ENCODE results near the gene LRRN2. TPM values are rescaled to one million over a fixed set of nuclear protein-coding genes. Genes with fewer than 3 reads are reported as not detected.

Gene LRRN2
- total RNA-seq, 4 donors from 2014 or later = 1.8 to 6.4 (median 4.1) TPM

DNA sequence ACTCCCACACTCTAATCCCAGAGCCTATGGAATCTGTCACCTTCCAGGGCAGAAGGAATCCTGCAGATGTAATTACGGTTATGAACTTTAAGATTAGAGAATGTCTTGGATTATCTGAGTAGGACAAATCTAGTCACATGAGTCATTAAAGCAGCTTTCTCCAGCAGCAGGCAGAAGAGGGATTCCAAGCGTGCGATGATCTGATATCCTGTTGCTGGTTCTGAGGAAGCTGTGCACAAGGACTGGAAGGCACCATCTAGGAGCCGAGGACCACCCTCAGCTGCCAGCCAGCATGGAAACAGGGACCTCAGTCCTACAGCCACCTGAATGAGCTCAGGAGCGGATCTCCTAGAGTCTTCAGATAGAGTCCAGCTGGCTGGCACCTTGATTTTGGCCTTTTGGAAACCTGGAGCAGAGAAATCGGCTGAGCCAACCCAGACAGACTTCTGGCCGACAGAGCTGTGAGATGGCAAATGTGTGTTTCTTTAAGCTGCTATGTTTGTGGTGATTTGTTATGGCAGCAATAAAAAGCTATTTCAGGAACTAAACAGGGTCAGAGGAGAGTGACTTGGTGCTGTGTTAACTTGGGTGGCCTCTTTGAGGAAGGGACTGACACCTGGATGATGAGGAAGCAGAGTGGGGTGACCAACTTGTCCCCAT, 34.5 kb downstream of the LRRN2 start:
- no peak for DNase-seq (ENCODE audit: low spot score)
- no peak for ATAC-seq (ENCODE audit: low FRiP score)
- TF ChIP-seq, protein P1, sequence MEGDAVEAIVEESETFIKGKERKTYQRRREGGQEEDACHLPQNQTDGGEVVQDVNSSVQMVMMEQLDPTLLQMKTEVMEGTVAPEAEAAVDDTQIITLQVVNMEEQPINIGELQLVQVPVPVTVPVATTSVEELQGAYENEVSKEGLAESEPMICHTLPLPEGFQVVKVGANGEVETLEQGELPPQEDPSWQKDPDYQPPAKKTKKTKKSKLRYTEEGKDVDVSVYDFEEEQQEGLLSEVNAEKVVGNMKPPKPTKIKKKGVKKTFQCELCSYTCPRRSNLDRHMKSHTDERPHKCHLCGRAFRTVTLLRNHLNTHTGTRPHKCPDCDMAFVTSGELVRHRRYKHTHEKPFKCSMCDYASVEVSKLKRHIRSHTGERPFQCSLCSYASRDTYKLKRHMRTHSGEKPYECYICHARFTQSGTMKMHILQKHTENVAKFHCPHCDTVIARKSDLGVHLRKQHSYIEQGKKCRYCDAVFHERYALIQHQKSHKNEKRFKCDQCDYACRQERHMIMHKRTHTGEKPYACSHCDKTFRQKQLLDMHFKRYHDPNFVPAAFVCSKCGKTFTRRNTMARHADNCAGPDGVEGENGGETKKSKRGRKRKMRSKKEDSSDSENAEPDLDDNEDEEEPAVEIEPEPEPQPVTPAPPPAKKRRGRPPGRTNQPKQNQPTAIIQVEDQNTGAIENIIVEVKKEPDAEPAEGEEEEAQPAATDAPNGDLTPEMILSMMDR (IDR thresholded peaks at IDR 0.05) = no peak

DNA sequence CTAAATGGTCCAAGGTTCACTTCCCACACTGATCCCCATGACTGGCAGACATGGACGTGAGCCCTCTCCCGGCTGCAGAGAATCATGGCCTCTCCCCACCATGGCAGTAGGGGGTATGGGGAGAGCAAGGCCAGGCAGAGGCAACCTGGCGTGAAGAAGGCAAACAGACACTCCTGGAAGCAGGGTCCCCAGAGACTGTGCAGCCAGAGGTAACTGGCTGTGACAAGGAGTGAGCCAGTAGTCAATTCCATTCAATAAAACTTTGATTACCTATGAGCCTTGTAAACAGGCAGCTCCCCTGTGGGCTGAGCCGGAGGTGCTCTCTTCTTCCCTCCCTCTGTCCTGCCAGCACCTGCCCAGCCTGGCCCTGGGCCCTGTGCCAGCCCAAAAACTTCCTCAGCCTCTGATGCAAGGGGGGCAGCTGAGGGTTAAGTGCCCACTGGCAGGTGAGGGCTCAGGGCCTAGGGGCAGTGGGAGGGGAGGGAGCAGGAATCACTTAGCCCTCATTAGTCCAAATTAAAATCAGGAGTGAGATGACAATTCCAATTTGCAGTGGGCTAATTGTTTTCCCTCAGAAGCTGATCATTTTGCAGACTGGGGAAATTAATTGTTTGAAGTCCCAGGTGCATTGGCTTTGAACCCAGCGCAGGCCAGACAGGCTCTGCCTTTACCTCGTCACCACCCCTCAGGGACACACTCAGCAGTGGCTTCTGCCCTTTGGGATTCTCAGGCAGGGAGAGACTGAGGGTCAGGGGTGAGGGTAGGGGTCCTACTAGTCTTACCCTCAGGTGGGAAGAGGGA, 35.6 kb downstream of the LRRN2 start:
- DNase-seq (ENCODE audit: low spot score) (no peak), ATAC-seq (ENCODE audit: low FRiP score) (no peak)
- TF ChIP-seq, protein P1 (IDR thresholded peaks at IDR 0.05) = no peak

DNA sequence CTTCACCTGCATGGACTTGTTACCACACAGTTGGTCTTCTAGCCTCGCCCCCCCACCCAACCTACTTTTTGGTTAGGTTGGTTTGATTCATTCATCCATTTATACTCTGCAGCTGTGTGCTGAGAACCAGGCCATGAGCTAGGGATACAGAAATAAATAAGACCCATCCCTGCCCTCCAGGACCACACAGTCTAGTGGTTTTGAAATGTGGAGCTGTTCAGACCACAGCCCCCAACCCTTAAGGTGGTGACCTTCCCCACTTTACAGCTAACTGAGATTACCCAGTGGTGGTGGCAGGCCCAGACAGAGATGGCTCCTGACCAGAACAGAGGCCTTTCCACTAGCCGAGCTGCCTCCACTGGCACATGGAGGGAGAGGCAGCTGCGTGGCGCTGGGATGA, 37.0 kb downstream of the LRRN2 start:
- no peak for ATAC-seq (ENCODE audit: low FRiP score)
- TF ChIP-seq, protein P1 (IDR thresholded peaks at IDR 0.05) = no peak
- DNase-seq (ENCODE audit: low spot score) = no peak

DNA sequence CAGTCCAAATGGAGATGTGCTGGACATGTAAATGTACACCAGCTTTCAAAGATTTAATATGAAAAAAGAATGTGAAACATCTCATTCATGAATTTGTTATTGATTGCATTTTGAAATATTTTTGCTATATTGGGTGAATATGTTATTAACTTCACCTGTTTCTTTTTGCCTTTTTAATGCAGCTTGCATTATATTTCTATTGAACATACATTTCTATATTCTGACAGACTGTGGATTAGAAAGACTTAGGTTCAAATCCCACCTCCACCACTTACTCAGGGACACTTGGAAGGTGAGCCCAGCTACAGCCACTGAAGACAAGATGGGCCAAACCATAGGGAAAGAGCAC, 37.8 kb downstream of the LRRN2 start:
- TF ChIP-seq, protein P1 (IDR thresholded peaks at IDR 0.05) = no peak
- DNase-seq (ENCODE audit: low spot score) = no peak
- no peak for ATAC-seq (ENCODE audit: low FRiP score)

DNA sequence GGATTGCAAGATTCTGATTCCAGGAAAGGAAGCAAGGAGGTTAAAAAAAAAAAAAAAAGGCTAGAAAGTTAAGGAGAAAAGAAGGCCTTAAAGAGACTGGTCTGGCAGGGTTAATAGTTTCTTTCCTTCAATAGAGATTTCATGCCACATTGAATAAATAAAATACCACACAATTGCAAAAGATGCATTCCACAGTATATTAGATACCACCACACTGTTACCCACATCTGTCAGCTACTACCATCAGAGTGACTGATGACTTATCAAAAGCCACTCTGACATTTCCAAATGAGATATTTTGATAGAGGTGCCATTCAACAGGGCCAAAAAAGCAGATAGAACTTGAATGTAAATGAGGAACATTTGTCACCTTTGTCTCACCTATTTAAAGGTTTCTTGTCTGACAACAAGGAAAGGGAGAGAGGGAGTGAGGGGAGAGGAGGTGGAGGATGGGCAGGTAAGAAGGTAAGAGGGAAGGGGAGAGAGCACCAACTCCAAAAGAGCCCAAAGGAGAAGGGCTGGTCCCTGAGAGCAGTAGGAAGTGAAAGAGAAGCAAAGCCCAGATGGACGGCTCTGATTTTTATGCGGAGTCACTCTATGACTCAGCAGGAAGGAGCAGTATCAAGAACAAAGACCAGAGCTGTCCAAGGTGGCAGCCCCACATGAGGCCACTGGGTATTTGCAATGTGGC, 38.3 kb downstream of the LRRN2 start:
- TF ChIP-seq, protein P1 (IDR thresholded peaks at IDR 0.05) = no peak
- no peak for DNase-seq (ENCODE audit: low spot score)
- ATAC-seq (ENCODE audit: low FRiP score) = peak; percentile 43

DNA sequence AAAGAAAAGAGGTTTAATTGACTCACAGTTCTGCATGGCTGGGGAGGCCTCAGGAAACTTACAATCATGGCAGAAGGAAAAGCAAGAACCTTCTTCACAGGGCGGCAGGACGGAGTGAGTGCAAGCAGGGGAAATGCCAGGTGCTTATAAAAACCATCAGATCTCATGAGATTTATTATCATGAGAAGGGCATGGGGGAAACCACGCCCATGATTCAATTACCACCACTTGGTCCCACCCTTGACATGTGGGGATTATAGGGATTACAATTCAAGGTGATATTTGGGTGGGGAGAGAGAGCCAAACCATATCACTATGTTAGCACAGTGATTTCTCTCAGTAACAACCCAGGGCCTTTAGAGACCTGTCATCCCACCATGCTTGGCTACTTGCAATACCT, 39.9 kb downstream of the LRRN2 start:
- TF ChIP-seq, protein P1 (IDR thresholded peaks at IDR 0.05) = no peak
- DNase-seq (ENCODE audit: low spot score) = no peak
- no peak for ATAC-seq (ENCODE audit: low FRiP score)
